MG63 (cell line): ENCODE data around the gene GAST. TPM values are rescaled to one million over a fixed set of nuclear protein-coding genes. Genes with fewer than 3 reads are reported as not detected.
"Not testable (repeated sequence)": the region's sequence is repeated elsewhere in the genome, so short reads cannot be mapped to it uniquely, and the experiment has no call there.

Source experiments
- DNase-seq: peaks from one replicate; pipeline ENCODE4 v3.0.0-alpha.2; 2020
- H3K27me3 ChIP-seq: fragments of 250-450 bp; sonication (Bioruptor Pico); 2 replicates; pipeline ENCODE4 v1.5.1; 2020; ENCODE audit warnings: mild to moderate bottlenecking, moderate library complexity
- H3K36me3 ChIP-seq: fragments of 250-450 bp; sonication (Bioruptor Pico); 2 replicates; pipeline ENCODE4 v1.5.1; 2020; ENCODE audit warnings: mild to moderate bottlenecking, moderate library complexity
- H3K4me3 ChIP-seq: fragments of 250-450 bp; sonication (Bioruptor Pico); 2 replicates; pipeline ENCODE4 v1.5.1; 2020; ENCODE audit warnings: mild to moderate bottlenecking, moderate library complexity
- H3K9me3 ChIP-seq: fragments of 250-450 bp; sonication (Bioruptor Pico); 2 replicates; pipeline ENCODE4 v1.5.1; 2020; ENCODE audit warnings: mild to moderate bottlenecking, moderate library complexity
- total RNA-seq: library from RNA; depleted of rRNA; stranded (reverse); fragments of >200 nt; shearing (Covaris generic); gene quantifications from 2 replicates; pipeline ENCODE4 v1.2.3, GENCODE V29; 2014; ENCODE audit warnings: low replicate concordance

GAST gene
- total RNA-seq, 1 experiment from 2014 or later: not detected

GRCh38 chr17:41695134-41695661 is 16.9 kb upstream of the GAST start:
- no peaks in the 10 kb centered on the region for H3K27me3 ChIP-seq
- H3K4me3 ChIP-seq: no peak overlapping the region
- no peaks in the 10 kb centered on the region for H3K9me3 ChIP-seq
- peaks cover 41% of the 10 kb centered on the region for H3K36me3 ChIP-seq
- no peak for DNase-seq

- DNase-seq: peak; percentile 65
- Histone ChIP-seq H3K27me3 (no peaks in the 10 kb centered on the region), H3K4me3 (no peak overlapping the region), H3K36me3 (peaks cover 32% of the 10 kb centered on the region), H3K9me3 (no peaks in the 10 kb centered on the region)
These were observed 16.0 kb upstream of the GAST start for GRCh38 chr17:41695954-41696757.

- H3K36me3 ChIP-seq: peaks cover 20% of the 10 kb centered on the region
- no peaks in the 10 kb centered on the region for H3K27me3 ChIP-seq
- no peaks in the 10 kb centered on the region for H3K9me3 ChIP-seq
- no peak overlapping the region for H3K4me3 ChIP-seq
- peak; percentile 19 for DNase-seq
These were observed 14.8 kb upstream of the GAST start for GRCh38 chr17:41697122-41697962.

GRCh38 chr17:41700843-41701242 is 11.3 kb upstream of the GAST start:
- H3K36me3 ChIP-seq, H3K9me3 ChIP-seq, DNase-seq, H3K4me3 ChIP-seq, H3K27me3 ChIP-seq: not testable (repeated sequence)

- Histone ChIP-seq H3K9me3 (no peaks in the 10 kb centered on the region), H3K36me3 (no peaks in the 10 kb centered on the region), H3K4me3 (no peak overlapping the region), H3K27me3 (no peaks in the 10 kb centered on the region)
- no peak for DNase-seq
These were observed 9.4 kb upstream of the GAST start for GRCh38 chr17:41702712-41703111.

- Histone ChIP-seq H3K4me3 (no peak overlapping the region), H3K36me3 (no peaks in the 10 kb centered on the region), H3K9me3 (no peaks in the 10 kb centered on the region), H3K27me3 (no peaks in the 10 kb centered on the region)
- DNase-seq: no peak
These were observed 6.7 kb upstream of the GAST start for GRCh38 chr17:41705271-41705991.

- H3K4me3 ChIP-seq: no peak overlapping the region
- H3K36me3 ChIP-seq: no peaks in the 10 kb centered on the region
- no peak for DNase-seq
- no peaks in the 10 kb centered on the region for H3K27me3 ChIP-seq
- H3K9me3 ChIP-seq: no peaks in the 10 kb centered on the region
These were observed 4.1 kb upstream of the GAST start for GRCh38 chr17:41707803-41708669.

GRCh38 chr17:41710472-41711090 is 1.6 kb upstream of the GAST start:
- DNase-seq: peak; percentile 66
- H3K4me3 ChIP-seq: no peak overlapping the region
- H3K9me3 ChIP-seq: no peaks in the 10 kb centered on the region
- H3K27me3 ChIP-seq: no peaks in the 10 kb centered on the region
- H3K36me3 ChIP-seq: no peaks in the 10 kb centered on the region

GRCh38 chr17:41717408-41718286 is 5.5 kb downstream of the GAST start:
- H3K4me3 ChIP-seq: no peak overlapping the region
- DNase-seq: no peak
- H3K9me3 ChIP-seq: no peaks in the 10 kb centered on the region
- H3K36me3 ChIP-seq: no peaks in the 10 kb centered on the region
- no peaks in the 10 kb centered on the region for H3K27me3 ChIP-seq

- no peak overlapping the region for H3K4me3 ChIP-seq
- no peaks in the 10 kb centered on the region for H3K27me3 ChIP-seq
- H3K36me3 ChIP-seq: no peaks in the 10 kb centered on the region
- no peak for DNase-seq
- no peaks in the 10 kb centered on the region for H3K9me3 ChIP-seq
These were observed 6.1 kb downstream of the GAST start for GRCh38 chr17:41718287-41718645.

GRCh38 chr17:41722231-41722630 is 10.1 kb downstream of the GAST start:
- Histone ChIP-seq H3K27me3 (no peaks in the 10 kb centered on the region), H3K4me3 (no peak overlapping the region), H3K36me3 (no peaks in the 10 kb centered on the region), H3K9me3 (no peaks in the 10 kb centered on the region)
- no peak for DNase-seq

GRCh38 chr17:41723801-41724475 is 11.8 kb downstream of the GAST start:
- Histone ChIP-seq H3K9me3 (no peaks in the 10 kb centered on the region), H3K36me3 (no peaks in the 10 kb centered on the region), H3K27me3 (no peaks in the 10 kb centered on the region), H3K4me3 (no peak overlapping the region)
- no peak for DNase-seq

GRCh38 chr17:41724476-41725050 is 12.4 kb downstream of the GAST start:
- no peak overlapping the region for H3K4me3 ChIP-seq
- H3K27me3 ChIP-seq: no peaks in the 10 kb centered on the region
- DNase-seq: no peak
- H3K9me3 ChIP-seq: no peaks in the 10 kb centered on the region
- no peaks in the 10 kb centered on the region for H3K36me3 ChIP-seq

GRCh38 chr17:41725134-41725533 is 13.0 kb downstream of the GAST start:
- Histone ChIP-seq H3K27me3 (peaks cover under 1% of the 10 kb centered on the region; the same call in 1 of the 2 replicates), H3K36me3 (no peaks in the 10 kb centered on the region), H3K4me3 (no peak overlapping the region), H3K9me3 (no peaks in the 10 kb centered on the region)
- DNase-seq: no peak
